GM23248 (cell line): ENCODE measurements around the gene PGBD1.

Experiments
- EZH2 ChIP-seq: fragments of 200-600 bp; sonication (generic); IDR thresholded peaks from 2 replicates; pipeline ENCODE4 v1.6.1; 2018; ENCODE audit warnings: antibody characterized with exemption, mild to moderate bottlenecking; ENCODE audit not compliant: insufficient read depth, poor library complexity, severe bottlenecking
- EZH2phosphoT487 ChIP-seq: fragments of 200-600 bp; sonication (generic); IDR thresholded peaks from 2 replicates; pipeline ENCODE4 v1.6.1; 2018; ENCODE audit warnings: antibody characterized with exemption, moderate library complexity, mild to moderate bottlenecking, low read depth; ENCODE audit not compliant: insufficient read depth

- TF ChIP-seq EZH2 (no peak), EZH2phosphoT487 (no peak)
These were observed 69.7 kb downstream of the PGBD1 start for GRCh38 chr6:28351087-28351486.
